ENCODE measurements around the gene PSME2. TPM values are rescaled to one million over a fixed set of nuclear protein-coding genes. Genes with fewer than 3 reads are reported as not detected.

PSME2 gene
- total RNA-seq (2022) (288 and 359 TPM in 2 replicates), Bru-seq, nascent RNA (percentile 92 among the genes with signal in this experiment), BruChase-seq, experiment 1, labeled RNA remaining after a 6-hour chase (percentile 96 among the genes with signal in this experiment), BruChase-seq, experiment 2, labeled RNA remaining after a 2-hour chase (percentile 91 among the genes with signal in this experiment)
- long read RNA-seq, transcript PSME2-201 (11 exons, 1,404 nt): major isoform, 1,002 of 1,237 reads
- long read RNA-seq, transcript PSME2-213 (10 exons, 755 nt): minor isoform, 7 of 1,237 reads
- long read RNA-seq, transcript PSME2-203 (11 exons, 1,502 nt): minor isoform, 15 of 1,237 reads
- long read RNA-seq, transcript PSME2-205 (2 exons, 496 nt): minor isoform, 112 of 1,237 reads
- long read RNA-seq, partial matches to known transcripts: 23 of 1,237 reads
- long read RNA-seq, other reads (novel, unspliced or antisense): 71 of 1,237 reads

- BruUV-seq (replicated peaks): no TSS peak
- H3K27me3 Mint-ChIP-seq (ENCODE audit: unreplicated experiment): no peaks in the 10 kb centered on the region
- TF ChIP-seq CTCF (IDR thresholded peaks at IDR 0.05; ENCODE audit: unreplicated experiment): no peak
- intact Hi-C loops (cut with micrococcal nuclease; ENCODE audit: unreplicated experiment): loop anchor here (2.0 kb wide), 1 partner anchor 14 kb away; the partner anchor contains the start of gene IRF9
- peaks cover 35% of the 10 kb centered on the region for H3K4me1 Mint-ChIP-seq (ENCODE audit: low read depth, unreplicated experiment)
- peak; percentile 98 for DNase-seq
- no peaks in the 10 kb centered on the region for H3K9me3 Mint-ChIP-seq (ENCODE audit: low read depth, unreplicated experiment)
- H3K4me3 Mint-ChIP-seq (ENCODE audit: low read depth, unreplicated experiment): peak within 1 kb of the TSS; percentile 89
- peaks cover 56% of the 10 kb centered on the region for H3K36me3 Mint-ChIP-seq (ENCODE audit: insufficient read depth, unreplicated experiment)
- H3K27ac Mint-ChIP-seq (ENCODE audit: unreplicated experiment): peak within 1 kb of the TSS; percentile 77
- CTCF ChIA-PET: interaction anchor here (0.6 to 2.9 kb wide), 12 partner anchors 9 to 668 kb away, joined by 3 to 24 read pairs (median 4); partner anchors contain the start of genes DCAF11, DHRS1, IRF9 and NOP9
These were observed at the start of gene PSME2 for GRCh38 chr14:24146453-24146977. PSME2 (minus strand) TSS chr14:24146610; CDS start chr14:24146581, 29 bp downstream.

- intact Hi-C loops (cut with micrococcal nuclease; ENCODE audit: unreplicated experiment): no loop called here
These were observed 49.0 kb upstream of the PSME2 start, which contains the start of gene TM9SF1 for GRCh38 chr14:24195186-24196070. TM9SF1 (minus strand) TSS chr14:24195441; CDS start chr14:24195019, 422 bp downstream.

GRCh38 chr14:24194873-24195185 lies 48.4 kb upstream of the PSME2 start:
- H3K27me3 Mint-ChIP-seq (ENCODE audit: unreplicated experiment): no peaks in the 10 kb centered on the region
- no TSS peak for BruUV-seq (replicated peaks)
- peak overlapping the region; percentile 88 for H3K4me3 Mint-ChIP-seq (ENCODE audit: low read depth, unreplicated experiment)
- H3K27ac Mint-ChIP-seq (ENCODE audit: unreplicated experiment): peak overlapping the region; percentile 92
- peaks cover 8% of the 10 kb centered on the region for H3K4me1 Mint-ChIP-seq (ENCODE audit: low read depth, unreplicated experiment)
- CTCF ChIA-PET: no interaction called here
- intact Hi-C loops (cut with micrococcal nuclease; ENCODE audit: unreplicated experiment): no loop called here
- TF ChIP-seq CTCF (IDR thresholded peaks at IDR 0.05; ENCODE audit: unreplicated experiment): no peak
- no peak for DNase-seq
- peaks cover 58% of the 10 kb centered on the region for H3K36me3 Mint-ChIP-seq (ENCODE audit: insufficient read depth, unreplicated experiment)
- no peaks in the 10 kb centered on the region for H3K9me3 Mint-ChIP-seq (ENCODE audit: low read depth, unreplicated experiment)

More at GRCh38 chr14:24195186-24196070, 49.0 kb upstream of the PSME2 start, which contains the start of gene TM9SF1:
- Mint-ChIP-seq H3K9me3 (ENCODE audit: low read depth, unreplicated experiment) (no peaks in the 10 kb centered on the region), H3K4me3 (ENCODE audit: low read depth, unreplicated experiment) (peak within 1 kb of the TSS; percentile 88), H3K36me3 (ENCODE audit: insufficient read depth, unreplicated experiment) (peaks cover 56% of the 10 kb centered on the region), H3K27me3 (ENCODE audit: unreplicated experiment) (no peaks in the 10 kb centered on the region), H3K4me1 (ENCODE audit: low read depth, unreplicated experiment) (peaks cover 8% of the 10 kb centered on the region), H3K27ac (ENCODE audit: unreplicated experiment) (peak within 1 kb of the TSS; percentile 92)
- BruUV-seq (replicated peaks): no TSS peak
- CTCF ChIA-PET: interaction anchor here (1.2 to 1.8 kb wide), 3 partner anchors 18 to 48 kb away, joined by 3 to 5 read pairs (median 3); partner anchors contain the start of genes CHMP4A, RNF31 and TINF2
- no peak for TF ChIP-seq CTCF (IDR thresholded peaks at IDR 0.05; ENCODE audit: unreplicated experiment)
- peak; percentile 85 for DNase-seq
